Stimulated activated naive CD8-positive, alpha-beta T cell treated with anti-CD3 and anti-CD28 coated beads, Interleukin-15, amount 100 ng/mL, for 72 hours (primary cell): ENCODE measurements around the gene SLC25A19.

ENCODE experiments used
- ATAC-seq: fragments of 150-1000 bp; cut with Tn5 transposase; 2 replicates; pipeline ENCODE4 v1.10.0; 2021; ENCODE audit warnings: mild to moderate bottlenecking, moderate library complexity
- DNase-seq, 2 donors: peaks; one replicate each; pipeline ENCODE4 v3.0.0; 2021 to 2022
- H3K27ac Mint-ChIP-seq, 2 donors: one replicate each; pipeline ENCODE4 v1.8.0; 2022; ENCODE audit warnings: mild to moderate bottlenecking in 2 of 2, mixed read lengths in 2 of 2, moderate library complexity in 2 of 2
- H3K27me3 Mint-ChIP-seq: one replicate; pipeline ENCODE4 v1.8.0; 2022; ENCODE audit warnings: mixed read lengths
- H3K4me1 Mint-ChIP-seq: one replicate; pipeline ENCODE4 v1.8.0; 2022; ENCODE audit warnings: mild to moderate bottlenecking, mixed read lengths
- H3K4me3 Mint-ChIP-seq, 2 donors: one replicate each; pipeline ENCODE4 v1.8.0; 2022; ENCODE audit warnings: mild to moderate bottlenecking in 2 of 2, mixed read lengths in 2 of 2, moderate library complexity in 1 of 2
- H3K9me3 Mint-ChIP-seq, 2 donors: one replicate each; pipeline ENCODE4 v1.8.0; 2022; ENCODE audit warnings: mixed read lengths in 2 of 2

SLC25A19 gene

GRCh38 chr17:75289115-75289831 is at the start of gene SLC25A19:
Gene SLC25A19, minus strand, starts transcription at chr17:75289433. Its CDS starts 2,669 bp downstream, at chr17:75286764.
- DNase-seq: peak; percentile 97 to 99
- Mint-ChIP-seq H3K27ac (peak within 1 kb of the TSS; percentile 97 to 100), H3K27me3 (no peaks in the 10 kb centered on the region), H3K4me3 (peak within 1 kb of the TSS; percentile 97 to 98), H3K9me3 (no peaks in the 10 kb centered on the region), H3K4me1 (peaks cover 40% of the 10 kb centered on the region)
- peak; percentile 95 for ATAC-seq

- Mint-ChIP-seq H3K27me3 (no peaks in the 10 kb centered on the region), H3K4me1 (peaks cover 91% of the 10 kb centered on the region), H3K27ac (peak overlapping the region; percentile 84 to 87), H3K4me3 (peak overlapping the region; percentile 67 to 72), H3K9me3 (peaks cover 0 to 3% of the 10 kb centered on the region in 2 donors)
- ATAC-seq (peak; percentile 48), DNase-seq (no peak)
Observed at GRCh38 chr17:75338335-75338734, 49.1 kb upstream of the SLC25A19 start.

DNA sequence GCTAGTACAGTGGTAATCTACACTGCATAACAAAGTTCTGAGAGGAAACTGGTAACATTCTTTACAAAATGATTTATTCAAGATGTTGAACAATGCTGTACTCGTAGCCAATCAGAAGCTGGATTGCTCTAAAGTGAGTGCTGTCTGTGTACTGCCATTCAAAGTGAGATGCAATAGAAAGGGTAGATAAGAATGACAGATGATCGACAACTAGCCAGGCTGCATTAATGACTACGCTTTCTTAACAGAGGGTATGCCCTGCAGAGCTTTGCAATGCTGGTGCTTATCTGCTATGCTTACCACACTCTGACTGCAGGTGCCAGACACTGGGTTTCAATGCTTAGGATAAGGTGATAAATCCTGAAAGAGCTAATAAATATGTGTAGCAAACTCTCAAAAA is 46.1 kb upstream of the SLC25A19 start:
- H3K9me3 Mint-ChIP-seq: peaks cover 0 to 3% of the 10 kb centered on the region in 2 donors
- peaks cover 85% of the 10 kb centered on the region for H3K4me1 Mint-ChIP-seq
- H3K27ac Mint-ChIP-seq: no peak overlapping the region
- ATAC-seq (no peak), DNase-seq (no peak)
- no peaks in the 10 kb centered on the region for H3K27me3 Mint-ChIP-seq
- H3K4me3 Mint-ChIP-seq: no peak overlapping the region

GRCh38 chr17:75334723-75335122 is 45.5 kb upstream of the SLC25A19 start:
- Mint-ChIP-seq H3K4me3 (no peak overlapping the region), H3K27ac (no peak overlapping the region), H3K9me3 (no peaks in the 10 kb centered on the region), H3K27me3 (no peaks in the 10 kb centered on the region), H3K4me1 (peaks cover 85% of the 10 kb centered on the region)
- ATAC-seq (no peak), DNase-seq (no peak)

GRCh38 chr17:75331671-75332070 is 42.4 kb upstream of the SLC25A19 start:
- peak overlapping the region in 1 of 2 donors; percentile 25 for H3K27ac Mint-ChIP-seq
- H3K4me1 Mint-ChIP-seq: peaks cover 73% of the 10 kb centered on the region
- DNase-seq (no peak), ATAC-seq (no peak)
- no peaks in the 10 kb centered on the region for H3K27me3 Mint-ChIP-seq
- no peak overlapping the region for H3K4me3 Mint-ChIP-seq
- no peaks in the 10 kb centered on the region for H3K9me3 Mint-ChIP-seq

DNA sequence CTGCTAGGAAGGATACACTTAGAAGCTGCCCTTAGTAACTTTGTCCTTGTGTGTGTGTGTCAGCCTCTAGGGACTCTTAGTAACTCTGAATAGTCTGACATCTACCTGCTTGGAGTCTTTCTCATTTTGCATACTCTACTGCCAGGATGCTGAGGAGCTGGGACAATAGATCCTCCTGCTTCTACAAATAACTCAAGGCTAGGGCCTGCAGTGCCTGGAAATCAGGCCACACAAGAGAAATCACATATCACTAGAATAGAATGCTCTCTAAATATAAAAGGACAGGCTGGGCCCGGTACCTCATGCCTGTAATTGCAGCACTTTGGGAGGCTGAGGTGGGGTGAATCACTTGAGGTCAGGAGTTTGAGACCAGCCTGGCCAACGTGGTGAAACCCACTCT is 38.5 kb upstream of the SLC25A19 start:
- DNase-seq (no peak), ATAC-seq (no peak)
- H3K27ac Mint-ChIP-seq: peak overlapping the region in 1 of 2 donors; percentile 54
- no peaks in the 10 kb centered on the region for H3K9me3 Mint-ChIP-seq
- H3K27me3 Mint-ChIP-seq: no peaks in the 10 kb centered on the region
- H3K4me1 Mint-ChIP-seq: peaks cover 70% of the 10 kb centered on the region
- H3K4me3 Mint-ChIP-seq: no peak overlapping the region

GRCh38 chr17:75326226-75326848 is 37.1 kb upstream of the SLC25A19 start:
- H3K27me3 Mint-ChIP-seq: no peaks in the 10 kb centered on the region
- DNase-seq (no peak), ATAC-seq (no peak)
- H3K9me3 Mint-ChIP-seq: no peaks in the 10 kb centered on the region
- no peak overlapping the region for H3K4me3 Mint-ChIP-seq
- H3K27ac Mint-ChIP-seq: peak overlapping the region in 1 of 2 donors; percentile 50
- peaks cover 57% of the 10 kb centered on the region for H3K4me1 Mint-ChIP-seq

DNA sequence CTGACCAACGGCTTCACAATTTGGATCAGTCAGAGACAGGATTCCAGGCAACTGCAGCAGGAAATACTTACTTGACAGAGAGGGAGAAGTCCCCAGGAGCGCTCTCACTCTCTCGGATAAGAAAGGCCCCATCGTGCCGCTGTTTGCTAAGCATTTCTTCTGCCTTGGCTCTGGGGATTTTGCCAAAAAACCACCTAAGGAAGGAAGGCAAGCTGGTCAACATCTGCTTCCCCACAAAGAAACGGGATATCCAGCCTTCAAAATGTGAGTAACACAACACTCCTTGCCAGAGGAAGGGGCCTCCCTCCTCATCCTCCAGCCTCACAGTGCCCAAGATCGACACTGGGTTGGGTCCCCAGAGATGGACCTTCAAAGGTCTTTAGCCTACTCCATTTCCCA is 36.6 kb upstream of the SLC25A19 start:
- H3K4me1 Mint-ChIP-seq: peaks cover 56% of the 10 kb centered on the region
- H3K27ac Mint-ChIP-seq: peak overlapping the region; percentile 27 to 50
- no peak overlapping the region for H3K4me3 Mint-ChIP-seq
- no peaks in the 10 kb centered on the region for H3K27me3 Mint-ChIP-seq
- no peak for DNase-seq
- no peak for ATAC-seq
- no peaks in the 10 kb centered on the region for H3K9me3 Mint-ChIP-seq

DNA sequence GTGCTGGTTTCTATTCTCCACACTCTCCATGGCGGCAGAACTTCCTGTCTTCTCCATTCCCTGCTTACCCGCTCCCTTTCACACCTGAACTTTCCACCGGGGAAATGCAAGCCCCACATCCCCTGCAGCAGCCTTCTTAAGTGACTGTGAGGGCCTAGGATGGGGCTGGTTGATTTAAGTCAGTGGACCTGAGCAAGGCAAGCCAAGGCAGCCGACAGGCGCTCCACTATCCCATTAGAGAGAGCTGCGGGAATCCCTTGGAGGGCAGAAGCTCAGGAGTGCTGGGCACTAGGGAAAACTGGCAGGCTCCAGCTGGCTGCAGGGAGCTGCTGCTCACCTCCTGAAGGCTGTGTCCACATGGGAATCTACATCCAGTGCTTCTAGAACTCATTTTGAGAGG is 36.1 kb upstream of the SLC25A19 start:
- Mint-ChIP-seq H3K4me3 (no peak overlapping the region), H3K4me1 (peaks cover 51% of the 10 kb centered on the region)
- ATAC-seq: no peak

GRCh38 chr17:75321506-75321905 is 32.3 kb upstream of the SLC25A19 start:
- no peak overlapping the region for H3K4me3 Mint-ChIP-seq
- ATAC-seq (no peak), DNase-seq (no peak)
- H3K4me1 Mint-ChIP-seq: peaks cover 44% of the 10 kb centered on the region
- no peaks in the 10 kb centered on the region for H3K27me3 Mint-ChIP-seq
- no peak overlapping the region for H3K27ac Mint-ChIP-seq
- H3K9me3 Mint-ChIP-seq: no peaks in the 10 kb centered on the region

More for the DNA sequence above, 36.1 kb upstream of the SLC25A19 start:
- no peaks in the 10 kb centered on the region for H3K9me3 Mint-ChIP-seq
- no peak for DNase-seq
- H3K27me3 Mint-ChIP-seq: no peaks in the 10 kb centered on the region
- peak overlapping the region; percentile 16 to 72 for H3K27ac Mint-ChIP-seq

GRCh38 chr17:75319904-75320691 is 30.9 kb upstream of the SLC25A19 start:
- peak overlapping the region in 1 of 2 donors; percentile 89 for H3K27ac Mint-ChIP-seq
- ATAC-seq (no peak), DNase-seq (no peak)
- peaks cover 44% of the 10 kb centered on the region for H3K4me1 Mint-ChIP-seq
- H3K4me3 Mint-ChIP-seq: no peak overlapping the region
- H3K9me3 Mint-ChIP-seq: no peaks in the 10 kb centered on the region
- H3K27me3 Mint-ChIP-seq: no peaks in the 10 kb centered on the region

DNA sequence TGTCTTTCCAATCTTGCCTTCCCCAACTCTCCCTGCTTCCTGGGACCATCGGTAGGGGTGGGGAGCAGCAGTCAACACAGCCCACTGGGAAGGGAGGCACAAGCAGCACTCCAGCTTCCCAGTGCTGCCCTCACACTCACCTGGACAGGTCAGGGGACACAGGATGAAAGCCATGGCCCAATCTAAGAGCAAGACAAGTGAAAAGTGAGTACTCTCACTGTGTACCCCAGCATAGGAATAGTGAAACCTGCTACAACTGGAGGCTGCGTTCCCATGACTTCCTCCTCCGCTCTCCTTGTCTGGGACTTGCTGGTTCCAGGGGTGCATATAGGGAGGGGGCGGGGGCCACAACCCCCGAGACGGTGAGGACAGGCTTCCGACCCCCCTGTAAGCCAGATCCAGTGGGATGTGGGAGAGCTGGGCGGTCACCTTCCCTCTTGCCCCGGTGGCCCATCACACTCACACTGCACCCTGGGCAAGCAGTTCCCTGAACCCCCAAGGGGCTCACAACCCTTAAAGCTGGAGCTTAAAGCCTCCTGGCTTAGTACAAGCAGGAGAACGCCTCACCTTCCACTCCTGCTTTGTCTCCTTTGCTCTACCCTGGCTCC is 29.5 kb upstream of the SLC25A19 start:
- no peaks in the 10 kb centered on the region for H3K9me3 Mint-ChIP-seq
- no peak for ATAC-seq
- DNase-seq: no peak
- H3K4me3 Mint-ChIP-seq: no peak overlapping the region
- H3K4me1 Mint-ChIP-seq: peaks cover 53% of the 10 kb centered on the region
- H3K27me3 Mint-ChIP-seq: no peaks in the 10 kb centered on the region
- H3K27ac Mint-ChIP-seq: peak overlapping the region in 1 of 2 donors; percentile 87

DNA sequence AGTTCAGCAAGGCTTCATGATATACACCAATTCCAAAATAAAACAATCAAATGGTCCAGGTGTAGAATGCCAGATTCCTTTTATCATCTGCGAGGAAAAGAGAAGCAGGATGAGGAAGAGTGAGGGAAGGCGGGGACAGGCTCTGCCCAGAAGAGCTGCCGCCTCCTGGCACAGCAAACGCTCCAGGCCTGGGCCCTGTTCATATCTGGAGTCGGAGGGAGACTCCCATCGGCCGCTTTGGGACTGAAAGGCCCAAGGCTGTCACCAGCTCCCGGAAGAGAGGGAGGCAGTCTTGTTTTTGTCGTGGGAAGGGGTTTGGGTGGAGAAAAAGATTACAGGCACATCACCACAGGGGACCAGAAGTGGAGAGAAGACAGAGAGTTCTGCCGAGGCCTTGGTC is 29.0 kb upstream of the SLC25A19 start:
- Mint-ChIP-seq H3K27me3 (no peaks in the 10 kb centered on the region), H3K9me3 (no peaks in the 10 kb centered on the region), H3K27ac (peak overlapping the region in 1 of 2 donors; percentile 78), H3K4me3 (no peak overlapping the region), H3K4me1 (peaks cover 53% of the 10 kb centered on the region)
- DNase-seq (no peak), ATAC-seq (no peak)

GRCh38 chr17:75317671-75318070 is 28.4 kb upstream of the SLC25A19 start:
- no peak for ATAC-seq
- Mint-ChIP-seq H3K4me3 (peak overlapping the region in 1 of 2 donors; percentile 10), H3K9me3 (no peaks in the 10 kb centered on the region), H3K4me1 (peaks cover 54% of the 10 kb centered on the region), H3K27me3 (no peaks in the 10 kb centered on the region), H3K27ac (peak overlapping the region; percentile 12 to 21)
- DNase-seq: no peak

DNA sequence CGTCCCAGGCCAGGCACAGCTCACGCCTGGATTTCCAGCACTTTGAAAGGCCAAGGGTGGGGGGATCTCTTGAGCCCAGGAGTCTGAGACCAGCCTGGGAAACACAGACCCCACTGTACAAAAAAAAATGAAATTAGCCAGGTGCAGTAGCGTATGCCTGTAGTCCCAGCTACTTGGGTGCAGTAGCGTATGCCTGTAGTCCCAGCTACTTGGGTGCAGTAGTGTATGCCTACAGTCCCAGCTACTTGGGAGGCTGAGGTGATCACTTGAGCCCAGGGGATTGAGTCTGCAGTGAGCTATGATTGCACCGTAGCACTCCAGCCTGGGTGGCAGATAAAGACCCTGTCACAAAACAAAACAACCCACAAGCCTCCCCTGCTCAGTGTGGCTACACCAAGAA is 27.0 kb upstream of the SLC25A19 start:
- Mint-ChIP-seq H3K4me3 (peak overlapping the region; percentile 19 to 44), H3K27me3 (no peaks in the 10 kb centered on the region), H3K4me1 (peaks cover 59% of the 10 kb centered on the region), H3K9me3 (no peaks in the 10 kb centered on the region), H3K27ac (peak overlapping the region; percentile 72 to 80)
- peak; percentile 35 for ATAC-seq
- DNase-seq: no peak
